CD8-positive, alpha-beta memory T cell (primary cell): Measurements from ENCODE around the gene SYNE2. TPM values are rescaled to one million over a fixed set of nuclear protein-coding genes. Genes with fewer than 3 reads are reported as not detected.
"Not testable (repeated sequence)": the region's sequence is repeated elsewhere in the genome, so short reads cannot be mapped to it uniquely, and the experiment has no call there.

Experiments
- CTCF ChIA-PET: fragments of 350-600 bp; sonication (Branson Sonifier 250); formaldehyde crosslinking; loops from one replicate; lab custom pipeline; 2021; ENCODE audit warnings: antibody characterized with exemption; lab: Charles Lee
- POLR2A ChIA-PET: fragments of 350-600 bp; sonication (Branson Sonifier 250); formaldehyde crosslinking; loops from one replicate; lab custom pipeline; 2021; ENCODE audit warnings: antibody characterized with exemption; lab: Charles Lee
- DNase-seq, 5 donors: peaks; one replicate each; pipeline versions ENCODE4 v3.0.0 to v3.0.0-alpha.2; 2020 to 2022; ENCODE audit warnings: mixed read lengths in 1 of 5
- H3K27ac ChIP-seq: one replicate; pipeline ENCODE4 v1.7.0; 2013; ENCODE audit warnings: low read depth, mild to moderate bottlenecking, low read length, moderate library complexity
- H3K27me3 ChIP-seq: 2 replicates; pipeline ENCODE4 v1.7.0; 2013; ENCODE audit warnings: low read length, mild to moderate bottlenecking; ENCODE audit not compliant: insufficient read depth, poor library complexity, severe bottlenecking
- H3K36me3 ChIP-seq: 2 replicates; pipeline ENCODE4 v1.7.0; 2013; ENCODE audit warnings: mild to moderate bottlenecking, low read length, moderate library complexity; ENCODE audit not compliant: insufficient read depth
- H3K4me1 ChIP-seq: 2 replicates; pipeline ENCODE4 v1.7.0; 2013; ENCODE audit warnings: mild to moderate bottlenecking, low read length, moderate library complexity; ENCODE audit not compliant: insufficient read depth
- H3K4me3 ChIP-seq: 2 replicates; pipeline ENCODE4 v1.7.0; 2013; ENCODE audit warnings: mild to moderate bottlenecking, low read length
- H3K9me3 ChIP-seq: 2 replicates; pipeline ENCODE4 v1.7.0; 2013; ENCODE audit warnings: mild to moderate bottlenecking, low read length
- H3K27ac Mint-ChIP-seq, 8 donors: one replicate each; pipeline ENCODE4 v1.8.0; 2020 to 2021; ENCODE audit warnings: mixed read lengths in 8 of 8, mild to moderate bottlenecking in 6 of 8, inconsistent platforms in 3 of 8, moderate library complexity in 3 of 8
- H3K27me3 Mint-ChIP-seq, 2 donors: one replicate each; pipeline ENCODE4 v1.8.0; 2020 to 2021; ENCODE audit warnings: mixed read lengths in 2 of 2, mild to moderate bottlenecking in 1 of 2, moderate library complexity in 1 of 2
- H3K36me3 Mint-ChIP-seq, 3 donors: one replicate each; pipeline ENCODE4 v1.8.0; 2020 to 2021; ENCODE audit warnings: mixed read lengths in 3 of 3, inconsistent platforms in 1 of 3, mild to moderate bottlenecking in 1 of 3
- H3K4me1 Mint-ChIP-seq, 3 donors: one replicate each; pipeline ENCODE4 v1.8.0; 2020 to 2021; ENCODE audit warnings: mixed read lengths in 3 of 3, inconsistent platforms in 1 of 3, mild to moderate bottlenecking in 1 of 3
- H3K4me3 Mint-ChIP-seq, 7 donors: one replicate each; pipeline ENCODE4 v1.8.0; 2020 to 2021; ENCODE audit warnings: mixed read lengths in 7 of 7, mild to moderate bottlenecking in 6 of 7, moderate library complexity in 4 of 7, inconsistent platforms in 2 of 7
- H3K9me3 Mint-ChIP-seq, 5 donors: one replicate each; pipeline ENCODE4 v1.8.0; 2020 to 2022; ENCODE audit warnings: mixed read lengths in 5 of 5, mild to moderate bottlenecking in 3 of 5, moderate library complexity in 2 of 5, inconsistent platforms in 1 of 5
- polyA plus RNA-seq: library from polyadenylated mRNA; unstranded; fragments of 300-500 nt; fragmentation: Illumina TruSeq; gene quantifications from one replicate; pipeline ENCODE4 v1.2.3, GENCODE V29; 2021
- total RNA-seq, 2 experiments: library from RNA; stranded (reverse); gene quantifications; one replicate each; pipeline ENCODE4 v1.2.3, GENCODE V29; 2021

SYNE2 gene
- total and polyA plus RNA-seq, 3 experiments from 2014 or later: 45.2 to 104 (median 45.6) TPM

DNA sequence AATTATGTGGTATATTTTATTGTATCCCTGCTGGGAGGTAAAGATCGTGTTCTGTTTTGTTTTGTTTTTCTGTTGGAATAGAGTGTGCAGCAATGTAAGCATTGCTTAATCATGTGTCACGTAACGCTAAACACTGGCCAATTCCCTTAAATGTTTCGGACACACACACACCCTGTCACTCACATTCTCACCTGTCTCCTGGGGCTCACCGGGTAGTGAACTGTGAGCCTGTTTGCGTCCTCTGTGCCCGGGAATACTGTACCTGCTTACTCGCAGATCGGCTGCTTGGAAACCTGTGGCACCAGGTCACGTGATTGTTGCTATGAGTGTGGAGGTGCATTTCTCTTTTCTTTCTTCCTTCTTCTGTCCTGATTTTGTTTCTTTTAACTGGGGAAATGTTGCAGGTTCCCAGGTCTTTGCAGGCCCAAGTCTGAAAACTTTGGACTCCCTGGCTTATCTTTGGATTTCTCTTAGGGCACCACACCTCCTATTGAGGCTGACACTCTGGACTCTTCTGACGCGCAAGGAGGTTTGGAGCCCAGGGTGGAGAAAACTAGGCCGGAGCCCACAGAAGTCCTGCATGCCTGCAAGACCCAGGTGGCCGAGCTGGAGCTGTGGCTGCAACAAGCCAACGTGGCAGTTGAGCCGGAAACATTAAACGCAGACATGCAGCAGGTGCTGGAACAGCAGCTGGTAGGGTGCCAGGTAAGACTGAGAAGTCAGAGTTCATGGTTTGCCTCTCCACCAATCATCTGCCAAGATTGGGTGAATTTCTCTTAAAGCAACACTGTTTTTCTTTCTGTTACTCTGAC lies 260.3 kb downstream of the SYNE2 start:
- H3K36me3 Mint-ChIP-seq: peaks cover 0 to 86% (median 16%) of the 10 kb centered on the region in 3 donors
- no peaks in the 10 kb centered on the region for H3K4me1 Mint-ChIP-seq
- H3K4me3 Mint-ChIP-seq: no peak overlapping the region
- Histone ChIP-seq H3K36me3 (peaks cover 17% of the 10 kb centered on the region), H3K4me1 (no peaks in the 10 kb centered on the region), H3K4me3 (no peak overlapping the region), H3K9me3 (no peaks in the 10 kb centered on the region), H3K27me3 (no peaks in the 10 kb centered on the region), H3K27ac (no peak overlapping the region)
- no peaks in the 10 kb centered on the region for H3K9me3 Mint-ChIP-seq
- H3K27ac Mint-ChIP-seq: peak overlapping the region in 2 of 8 donors; percentile 58 to 81
- no peak for DNase-seq
- H3K27me3 Mint-ChIP-seq: peaks cover 0 to 3% of the 10 kb centered on the region in 2 donors
- ChIA-PET CTCF (no interaction called here), POLR2A (no interaction called here)

DNA sequence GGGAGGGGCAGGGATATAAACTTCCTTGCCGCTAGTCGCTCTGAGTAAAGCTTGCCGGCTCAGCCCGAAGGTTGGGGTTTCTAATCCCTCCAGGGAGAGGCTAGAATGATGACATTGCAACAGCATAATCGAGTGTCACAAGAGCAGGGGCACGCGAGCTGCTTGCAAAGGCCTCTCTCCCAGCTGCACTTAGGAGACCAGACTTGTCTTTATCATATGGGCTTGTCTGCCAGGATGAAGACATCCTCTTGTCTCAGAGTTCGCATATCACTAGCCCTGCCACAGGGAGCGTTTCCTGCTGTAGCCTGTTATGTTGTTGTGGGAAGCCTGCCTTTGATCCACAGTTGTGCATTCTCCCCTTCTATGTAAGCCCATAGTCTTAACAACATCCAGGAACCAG lies 261.4 kb downstream of the SYNE2 start:
- DNase-seq: no peak
- POLR2A ChIA-PET: no interaction called here
- peak overlapping the region in 2 of 8 donors; percentile 54 to 73 for H3K27ac Mint-ChIP-seq
- no peaks in the 10 kb centered on the region for H3K9me3 ChIP-seq
- H3K27ac ChIP-seq: no peak overlapping the region
- peaks cover 19% of the 10 kb centered on the region for H3K36me3 ChIP-seq
- no peaks in the 10 kb centered on the region for H3K4me1 Mint-ChIP-seq
- H3K9me3 Mint-ChIP-seq: no peaks in the 10 kb centered on the region
- H3K4me3 Mint-ChIP-seq: no peak overlapping the region
- H3K4me1 ChIP-seq: no peaks in the 10 kb centered on the region
- H3K36me3 Mint-ChIP-seq: peaks cover 0 to 87% (median 17%) of the 10 kb centered on the region in 3 donors
- no peak overlapping the region for H3K4me3 ChIP-seq
- CTCF ChIA-PET: no interaction called here
- H3K27me3 ChIP-seq: no peaks in the 10 kb centered on the region
- peaks cover 0 to 3% of the 10 kb centered on the region in 2 donors for H3K27me3 Mint-ChIP-seq

DNA sequence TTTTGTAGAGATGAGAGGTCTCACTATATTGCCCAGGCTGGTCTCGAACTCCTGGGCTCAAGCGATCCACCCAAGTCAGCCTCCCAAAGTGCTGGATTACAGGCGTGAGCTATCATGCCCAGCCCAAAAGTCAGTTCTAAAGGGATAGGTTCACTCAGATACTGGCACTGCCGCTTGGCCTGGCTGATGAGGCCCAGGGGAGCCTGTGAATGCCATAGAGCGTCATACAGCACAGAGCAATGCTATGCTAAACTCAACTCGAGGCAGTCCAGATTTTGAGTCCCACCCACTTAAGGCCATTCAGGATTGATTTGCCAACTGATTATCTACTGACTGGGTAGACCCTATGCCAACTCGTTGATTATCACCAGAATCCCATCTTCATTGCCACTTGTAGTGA lies 262.0 kb downstream of the SYNE2 start:
- no peaks in the 10 kb centered on the region for H3K27me3 ChIP-seq
- no peak for DNase-seq
- H3K36me3 ChIP-seq: peaks cover 24% of the 10 kb centered on the region
- H3K4me1 Mint-ChIP-seq: no peaks in the 10 kb centered on the region
- POLR2A ChIA-PET: no interaction called here
- H3K27me3 Mint-ChIP-seq: peaks cover 0 to 3% of the 10 kb centered on the region in 2 donors
- no peak overlapping the region for H3K4me3 ChIP-seq
- H3K9me3 ChIP-seq: no peaks in the 10 kb centered on the region
- H3K27ac Mint-ChIP-seq: peak overlapping the region in 3 of 8 donors; percentile 26 to 73 (median 73)
- H3K36me3 Mint-ChIP-seq: peaks cover 0 to 87% (median 18%) of the 10 kb centered on the region in 3 donors
- no peak overlapping the region for H3K27ac ChIP-seq
- peak overlapping the region in 1 of 7 donors; percentile 13 for H3K4me3 Mint-ChIP-seq
- no peaks in the 10 kb centered on the region for H3K4me1 ChIP-seq
- no peaks in the 10 kb centered on the region for H3K9me3 Mint-ChIP-seq
- CTCF ChIA-PET: no interaction called here

DNA sequence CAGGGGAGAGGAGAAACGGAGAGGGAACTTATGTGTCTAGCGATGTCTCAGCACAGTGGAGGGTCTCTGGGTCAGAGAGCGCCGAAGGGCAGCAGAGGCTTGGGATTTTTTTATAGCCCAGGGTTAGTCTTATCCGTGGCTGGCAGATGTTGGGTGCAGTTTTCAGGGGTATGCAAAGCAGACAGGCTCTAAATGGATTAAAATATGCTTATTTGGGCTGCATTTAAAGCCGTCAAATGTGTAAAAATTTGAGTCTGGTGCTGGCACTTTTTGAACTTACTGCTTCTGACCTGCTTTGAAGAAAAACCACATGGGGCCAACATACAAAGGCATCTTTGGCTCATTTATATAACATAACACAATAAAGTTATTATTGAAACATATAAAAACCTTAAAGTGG lies 262.6 kb downstream of the SYNE2 start:
- POLR2A ChIA-PET: no interaction called here
- peaks cover 0 to 3% of the 10 kb centered on the region in 2 donors for H3K27me3 Mint-ChIP-seq
- Histone ChIP-seq H3K4me3 (no peak overlapping the region), H3K27me3 (no peaks in the 10 kb centered on the region), H3K27ac (no peak overlapping the region), H3K4me1 (no peaks in the 10 kb centered on the region), H3K36me3 (peaks cover 24% of the 10 kb centered on the region), H3K9me3 (no peaks in the 10 kb centered on the region)
- peak overlapping the region in 3 of 8 donors; percentile 26 to 73 (median 47) for H3K27ac Mint-ChIP-seq
- CTCF ChIA-PET: no interaction called here
- H3K9me3 Mint-ChIP-seq: no peaks in the 10 kb centered on the region
- H3K4me1 Mint-ChIP-seq: no peaks in the 10 kb centered on the region
- no peak for DNase-seq
- H3K4me3 Mint-ChIP-seq: no peak overlapping the region
- peaks cover 0 to 87% (median 15%) of the 10 kb centered on the region in 3 donors for H3K36me3 Mint-ChIP-seq

DNA sequence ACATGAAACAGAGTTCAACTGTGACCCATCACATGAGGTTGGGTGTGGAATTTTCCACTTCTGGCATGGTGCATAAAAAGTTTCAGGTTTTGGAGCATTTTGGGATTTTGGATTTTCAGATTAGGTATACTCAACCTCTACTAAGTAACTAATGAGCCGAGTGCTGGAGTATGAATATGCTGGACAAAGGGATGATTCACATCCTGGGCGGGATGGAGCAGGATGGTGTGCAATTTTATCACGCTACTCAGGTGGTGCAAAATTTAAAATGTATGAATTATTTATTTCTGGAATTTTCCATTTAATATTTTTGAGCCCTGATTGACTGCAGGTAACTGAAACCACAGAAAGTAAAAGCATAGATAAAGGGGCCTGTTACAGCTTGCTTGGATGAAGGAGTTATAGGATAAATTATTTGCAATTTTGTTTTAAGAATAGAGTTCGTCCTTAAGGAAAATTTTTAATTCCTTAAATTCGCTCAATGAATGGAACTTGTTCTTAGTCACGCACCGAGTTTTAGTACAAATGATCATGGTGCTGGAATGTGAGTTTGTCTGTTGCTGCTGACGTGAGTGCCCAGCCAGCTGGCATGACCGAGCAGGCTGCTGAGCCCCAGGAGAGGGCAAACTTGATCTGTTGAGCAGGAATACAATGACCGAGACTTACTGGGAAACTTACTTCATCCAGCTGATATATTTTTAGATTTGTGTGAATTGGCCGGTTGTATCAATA lies 265.0 kb downstream of the SYNE2 start:
- Mint-ChIP-seq H3K4me3 (no peak overlapping the region), H3K9me3 (no peaks in the 10 kb centered on the region), H3K27me3 (peaks cover 0 to 1% of the 10 kb centered on the region in 2 donors), H3K36me3 (peaks cover 0 to 86% (median 19%) of the 10 kb centered on the region in 3 donors), H3K4me1 (no peaks in the 10 kb centered on the region), H3K27ac (peak overlapping the region in 2 of 8 donors; percentile 28 to 61)
- H3K36me3 ChIP-seq: peaks cover 42% of the 10 kb centered on the region
- no peaks in the 10 kb centered on the region for H3K4me1 ChIP-seq
- no peak overlapping the region for H3K4me3 ChIP-seq
- H3K27me3 ChIP-seq: no peaks in the 10 kb centered on the region
- ChIA-PET CTCF (no interaction called here), POLR2A (no interaction called here)
- H3K27ac ChIP-seq: no peak overlapping the region
- H3K9me3 ChIP-seq: no peaks in the 10 kb centered on the region
- no peak for DNase-seq

DNA sequence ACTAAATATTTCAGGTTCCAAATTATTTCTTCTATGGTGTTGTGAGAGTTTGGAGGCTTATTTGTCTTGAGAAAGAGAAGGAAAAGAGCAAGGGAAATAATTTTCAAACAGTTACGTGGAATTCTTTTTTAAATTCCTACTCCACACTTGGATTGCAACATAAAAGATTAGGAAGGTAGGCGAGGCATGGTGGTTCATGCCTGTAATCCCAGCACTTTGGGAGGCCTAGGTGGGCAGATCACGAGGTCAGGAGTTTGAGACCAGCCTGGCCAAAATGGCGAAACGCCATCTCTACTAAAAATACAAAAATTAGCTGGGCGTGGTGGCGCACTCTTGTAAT lies 265.6 kb downstream of the SYNE2 start:
- H3K9me3 ChIP-seq, CTCF ChIA-PET, H3K4me1 Mint-ChIP-seq, H3K4me3 Mint-ChIP-seq, DNase-seq, H3K27me3 ChIP-seq, H3K9me3 Mint-ChIP-seq, H3K27me3 Mint-ChIP-seq, H3K4me1 ChIP-seq, POLR2A ChIA-PET, H3K4me3 ChIP-seq, H3K27ac ChIP-seq: not testable (repeated sequence)
- Mint-ChIP-seq H3K27ac (peak overlapping the region in 3 of 8 donors; percentile 28 to 69 (median 61)), H3K36me3 (peaks cover 0 to 86% (median 20%) of the 10 kb centered on the region in 3 donors)
- H3K36me3 ChIP-seq: peaks cover 47% of the 10 kb centered on the region

DNA sequence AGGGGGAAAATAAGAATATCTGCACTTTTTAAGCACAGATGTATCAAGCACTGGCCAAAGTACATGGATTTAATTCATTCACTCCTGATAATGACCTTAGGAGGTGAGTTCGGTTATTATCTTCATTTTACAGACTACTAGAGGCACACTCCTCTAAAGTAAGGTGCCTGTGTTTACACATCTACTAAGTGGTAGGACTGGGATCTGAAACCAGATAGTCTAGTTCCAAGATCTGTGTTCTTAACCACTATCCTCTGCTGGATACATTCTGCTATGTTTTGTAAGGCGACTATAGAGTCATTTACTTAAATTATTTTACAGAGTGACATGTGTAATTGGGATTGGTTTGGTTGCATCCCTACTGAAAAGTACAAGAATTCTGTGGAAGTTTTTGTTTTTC lies 266.1 kb downstream of the SYNE2 start:
- no peaks in the 10 kb centered on the region for H3K9me3 Mint-ChIP-seq
- DNase-seq: no peak
- no peaks in the 10 kb centered on the region for H3K4me1 ChIP-seq
- H3K27ac Mint-ChIP-seq: no peak overlapping the region
- H3K27me3 ChIP-seq: no peaks in the 10 kb centered on the region
- H3K27me3 Mint-ChIP-seq: no peaks in the 10 kb centered on the region
- no peaks in the 10 kb centered on the region for H3K4me1 Mint-ChIP-seq
- no peak overlapping the region for H3K27ac ChIP-seq
- CTCF ChIA-PET: no interaction called here
- POLR2A ChIA-PET: no interaction called here
- H3K9me3 ChIP-seq: no peaks in the 10 kb centered on the region
- no peak overlapping the region for H3K4me3 Mint-ChIP-seq
- peaks cover 0 to 85% (median 20%) of the 10 kb centered on the region in 3 donors for H3K36me3 Mint-ChIP-seq
- no peak overlapping the region for H3K4me3 ChIP-seq
- H3K36me3 ChIP-seq: peaks cover 43% of the 10 kb centered on the region

DNA sequence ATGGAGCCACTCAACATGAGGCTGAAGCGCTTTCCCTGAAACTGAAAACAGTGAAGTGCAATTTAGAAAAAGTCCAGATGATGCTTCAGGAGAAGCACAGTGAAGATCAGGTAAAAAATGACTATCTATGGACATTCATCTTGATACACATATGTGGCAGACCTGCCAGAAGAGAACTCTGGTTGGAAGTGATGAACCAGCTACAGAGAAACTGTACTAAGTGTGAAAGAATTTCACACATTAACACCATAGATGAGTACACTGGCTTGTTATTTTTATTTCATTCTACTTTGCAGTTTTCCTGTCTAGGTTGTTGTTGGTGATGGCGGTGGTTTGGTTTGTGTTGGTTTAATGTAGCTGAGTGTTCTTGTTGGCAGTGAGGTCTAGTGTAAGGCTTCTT lies 266.7 kb downstream of the SYNE2 start:
- Mint-ChIP-seq H3K27ac (peak overlapping the region in 4 of 8 donors; percentile 1 to 22 (median 13)), H3K9me3 (no peaks in the 10 kb centered on the region), H3K36me3 (peaks cover 0 to 83% (median 20%) of the 10 kb centered on the region in 3 donors), H3K4me1 (no peaks in the 10 kb centered on the region), H3K4me3 (no peak overlapping the region), H3K27me3 (no peaks in the 10 kb centered on the region)
- Histone ChIP-seq H3K27me3 (no peaks in the 10 kb centered on the region), H3K27ac (no peak overlapping the region), H3K4me3 (no peak overlapping the region), H3K4me1 (no peaks in the 10 kb centered on the region), H3K9me3 (no peaks in the 10 kb centered on the region), H3K36me3 (peaks cover 42% of the 10 kb centered on the region)
- ChIA-PET POLR2A (no interaction called here), CTCF (no interaction called here)
- DNase-seq: no peak
